SK-N-SH treated with all-trans-retinoic acid at 6 μM for 48 hours (cell line): ENCODE results near the gene OR51B6.
"Not testable (repeated sequence)": the region's sequence is repeated elsewhere in the genome, so short reads cannot be mapped to it uniquely, and the experiment has no call there.

Experiments used
- ATAC-seq: fragments of 200-7000 bp; cut with Tn5 transposase; 3 replicates; pipeline ENCODE4 v1.9.1; 2020; ENCODE audit warnings: mild to moderate bottlenecking, moderate library complexity
- ARNTL ChIP-seq: fragments of 450-650 bp; formaldehyde crosslinking; IDR thresholded peaks from 2 replicates; pipeline ENCODE4 v1.5.0; 2020; ENCODE audit warnings: low read depth, mild to moderate bottlenecking, moderate library complexity, borderline replicate concordance
- BACH2 ChIP-seq: fragments of 250-450 bp; sonication (Bioruptor Pico); IDR thresholded peaks from 2 replicates; pipeline ENCODE4 v1.9.0; 2021; ENCODE audit warnings: mild to moderate bottlenecking, borderline replicate concordance
- ESRRG ChIP-seq: fragments of 250-450 bp; sonication (Bioruptor Pico); IDR thresholded peaks from 2 replicates; pipeline ENCODE4 v1.6.1; 2021; ENCODE audit warnings: mild to moderate bottlenecking
- GLIS3 ChIP-seq: fragments of 250-450 bp; sonication (Bioruptor Pico); IDR thresholded peaks from 2 replicates; pipeline ENCODE4 v1.5.0; 2020; ENCODE audit warnings: mild to moderate bottlenecking, moderate library complexity
- ISL1 ChIP-seq: fragments of 250-450 bp; sonication (Bioruptor Pico); IDR thresholded peaks from 2 replicates; pipeline ENCODE4 v2.1.2; 2022; ENCODE audit warnings: mild to moderate bottlenecking, moderate library complexity
- OSR1 ChIP-seq: fragments of 250-450 bp; sonication (Bioruptor Pico); IDR thresholded peaks from 2 replicates; pipeline ENCODE4 v1.8.0; 2022; ENCODE audit warnings: moderate library complexity, mild to moderate bottlenecking, inconsistent platforms
- PPARA ChIP-seq: fragments of 250-450 bp; sonication (Bioruptor Pico); IDR thresholded peaks from 2 replicates; pipeline ENCODE4 v1.5.0; 2020; ENCODE audit warnings: mild to moderate bottlenecking, borderline replicate concordance
- RARB ChIP-seq: fragments of 250-450 bp; sonication (Bioruptor Pico); IDR thresholded peaks from 2 replicates; pipeline ENCODE4 v1.8.0; 2021; ENCODE audit warnings: mild to moderate bottlenecking, moderate library complexity
- SNAI2 ChIP-seq: fragments of 250-450 bp; sonication (Bioruptor Pico); IDR thresholded peaks from 2 replicates; pipeline ENCODE4 v1.5.0; 2020; ENCODE audit warnings: mild to moderate bottlenecking, moderate library complexity
- TCF4 ChIP-seq: fragments of 250-450 bp; sonication (Bioruptor Pico); IDR thresholded peaks from 2 replicates; pipeline ENCODE4 v1.8.0; 2021; ENCODE audit warnings: mild to moderate bottlenecking, moderate library complexity, borderline replicate concordance
- TOX ChIP-seq: fragments of 250-450 bp; sonication (Bioruptor Pico); IDR thresholded peaks from 2 replicates; pipeline ENCODE4 v1.8.0; 2021; ENCODE audit warnings: mild to moderate bottlenecking, moderate library complexity, borderline replicate concordance
- ZC3H10 ChIP-seq: fragments of 250-450 bp; sonication (Bioruptor Pico); IDR thresholded peaks from 2 replicates; pipeline ENCODE4 v1.5.1; 2021; ENCODE audit warnings: mild to moderate bottlenecking, moderate library complexity
- ZFP3 ChIP-seq: fragments of 250-450 bp; sonication (Bioruptor Pico); IDR thresholded peaks from 2 replicates; pipeline ENCODE4 v1.5.0; 2020; ENCODE audit warnings: mild to moderate bottlenecking, moderate library complexity
- ZNF565 ChIP-seq: fragments of 450-650 bp; formaldehyde crosslinking; conservative IDR thresholded peaks from 2 replicates; pipeline ENCODE4 v1.5.0; 2020; ENCODE audit warnings: low read depth, mild to moderate bottlenecking, moderate library complexity
- ZNF70 ChIP-seq: fragments of 450-650 bp; formaldehyde crosslinking; IDR thresholded peaks from 2 replicates; pipeline ENCODE4 v1.5.0; 2020; ENCODE audit warnings: mild to moderate bottlenecking, moderate library complexity
- ZNF8 ChIP-seq: fragments of 450-650 bp; formaldehyde crosslinking; IDR thresholded peaks from 2 replicates; pipeline ENCODE4 v1.5.0; 2020; ENCODE audit warnings: mild to moderate bottlenecking, moderate library complexity
- TF ChIP-seq, protein P1 (sequence below): fragments of 250-450 bp; sonication (Bioruptor Pico); IDR thresholded peaks from 2 replicates; pipeline ENCODE4 v1.5.1; 2020; ENCODE audit warnings: low read depth, mild to moderate bottlenecking, moderate library complexity
- TF ChIP-seq, protein P2 (sequence below): fragments of 250-450 bp; sonication (Bioruptor Pico); IDR thresholded peaks from 2 replicates; pipeline ENCODE4 v1.5.1; 2021; ENCODE audit warnings: mild to moderate bottlenecking, moderate library complexity
- TF ChIP-seq, protein P3 (sequence below): fragments of 250-450 bp; sonication (Bioruptor Pico); IDR thresholded peaks from 2 replicates; pipeline ENCODE4 v1.8.0; 2021; ENCODE audit warnings: low read depth, mild to moderate bottlenecking, moderate library complexity, borderline replicate concordance
- TF ChIP-seq, protein P4 (sequence below): fragments of 250-450 bp; sonication (Bioruptor Pico); IDR thresholded peaks from 2 replicates; pipeline ENCODE4 v1.5.0; 2020; ENCODE audit warnings: mild to moderate bottlenecking, moderate library complexity

Gene OR51B6

DNA sequence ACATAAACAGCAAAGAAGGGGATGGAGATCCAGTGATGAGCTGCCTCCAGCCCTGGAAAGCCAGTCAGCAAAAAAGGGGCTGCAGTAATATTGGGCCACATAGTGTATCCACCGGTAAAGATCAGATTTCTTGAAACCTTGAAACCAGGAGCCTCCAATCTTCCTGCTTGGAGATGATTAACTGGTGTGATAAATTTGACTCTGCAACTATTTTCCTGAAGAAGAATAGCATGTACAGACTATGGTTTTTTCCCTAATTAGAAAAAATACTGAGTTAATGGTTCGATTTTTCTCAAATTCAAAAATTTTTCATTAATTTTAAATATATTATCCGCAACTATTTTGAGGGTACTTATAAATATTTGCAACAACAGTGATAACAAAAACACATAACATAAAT lies 27.1 kb upstream of the OR51B6 start, which contains the start of gene OR51B2:
Gene OR51B2 (minus strand): TSS at position 101 of the 400 bp plus-strand sequence. CDS start 0 bp downstream, at position 101.
- no peak for ATAC-seq

DNA sequence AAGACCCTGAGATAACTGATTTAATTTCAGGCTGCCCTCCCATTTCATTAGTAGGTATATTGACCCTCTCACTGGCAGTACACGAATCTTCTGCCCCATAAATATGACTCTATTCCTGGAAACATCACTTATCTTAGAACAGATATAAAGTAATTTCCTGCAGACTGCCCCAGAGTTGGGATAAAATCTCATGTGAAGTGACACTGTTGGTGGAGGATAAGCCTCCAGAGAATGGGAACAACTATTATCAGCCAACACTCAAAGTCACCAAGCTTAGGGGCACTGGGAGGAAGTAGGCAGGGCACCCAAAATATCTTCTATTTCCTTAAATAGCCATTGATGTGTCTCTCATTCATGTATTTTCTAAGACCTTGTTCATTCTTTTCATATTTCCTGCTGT lies 16.1 kb upstream of the OR51B6 start:
- ATAC-seq = no peak

More for the DNA sequence above, 27.1 kb upstream of the OR51B6 start, which contains the start of gene OR51B2:
- TF ChIP-seq ISL1 (CRISPR knock-in tag) = no peak
- TF ChIP-seq, protein P1, sequence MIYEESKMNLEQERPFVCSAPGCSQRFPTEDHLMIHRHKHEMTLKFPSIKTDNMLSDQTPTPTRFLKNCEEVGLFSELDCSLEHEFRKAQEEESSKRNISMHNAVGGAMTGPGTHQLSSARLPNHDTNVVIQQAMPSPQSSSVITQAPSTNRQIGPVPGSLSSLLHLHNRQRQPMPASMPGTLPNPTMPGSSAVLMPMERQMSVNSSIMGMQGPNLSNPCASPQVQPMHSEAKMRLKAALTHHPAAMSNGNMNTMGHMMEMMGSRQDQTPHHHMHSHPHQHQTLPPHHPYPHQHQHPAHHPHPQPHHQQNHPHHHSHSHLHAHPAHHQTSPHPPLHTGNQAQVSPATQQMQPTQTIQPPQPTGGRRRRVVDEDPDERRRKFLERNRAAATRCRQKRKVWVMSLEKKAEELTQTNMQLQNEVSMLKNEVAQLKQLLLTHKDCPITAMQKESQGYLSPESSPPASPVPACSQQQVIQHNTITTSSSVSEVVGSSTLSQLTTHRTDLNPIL = no peak
- TF ChIP-seq ZNF8 = no peak
- TF ChIP-seq TCF4 = no peak

DNA sequence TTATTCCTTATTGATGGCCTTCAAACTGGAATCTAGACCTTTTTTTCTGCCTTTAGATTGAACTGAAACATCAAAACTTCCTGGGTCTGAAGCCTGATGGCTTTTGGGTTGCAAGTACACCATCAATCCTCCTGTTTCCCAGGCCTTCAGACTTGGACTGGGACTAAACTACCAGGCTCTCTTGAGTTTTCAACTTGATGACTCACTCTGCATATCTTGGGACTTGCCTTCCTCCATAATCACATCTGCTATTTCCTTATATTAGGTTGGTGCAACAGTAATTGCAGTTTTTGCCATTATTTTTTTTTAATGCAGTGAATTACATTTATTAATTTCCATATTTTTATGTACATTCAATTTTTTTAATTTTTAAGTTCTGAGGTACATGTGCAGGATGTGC lies 15.0 kb upstream of the OR51B6 start:
- no peak for ATAC-seq

More for the DNA sequence above, 16.1 kb upstream of the OR51B6 start:
- TF ChIP-seq ARNTL (CRISPR knock-in tag) (no peak), ZNF565 (CRISPR knock-in tag) (no peak), ZFP3 (CRISPR knock-in tag) (no peak), ZC3H10 (no peak), PPARA (no peak), BACH2 (CRISPR knock-in tag) (no peak)
- TF ChIP-seq, protein P1 = no peak

DNA sequence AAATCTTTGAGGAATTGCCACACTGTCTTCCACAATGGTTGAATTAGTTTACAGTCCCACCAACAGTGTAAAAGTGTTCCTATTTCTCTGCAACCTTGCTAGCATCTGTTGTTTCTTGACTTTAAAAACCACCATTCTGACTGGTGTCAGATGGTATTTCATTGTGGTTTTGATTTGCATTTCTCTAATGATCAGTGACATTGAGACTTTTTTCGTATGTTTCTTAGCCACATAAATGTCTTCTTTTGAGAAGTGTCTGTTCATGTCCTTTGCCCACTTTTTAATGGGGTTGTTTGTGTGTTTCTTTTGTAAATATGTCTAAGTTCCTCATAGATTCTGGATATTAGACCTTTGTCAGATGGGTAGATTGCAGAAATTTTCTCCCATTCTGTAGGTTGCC lies 14.1 kb upstream of the OR51B6 start:
- not testable (repeated sequence) for ATAC-seq

More for the DNA sequence above, 15.0 kb upstream of the OR51B6 start:
- no peak for TF ChIP-seq GLIS3 (CRISPR knock-in tag)
- no peak for TF ChIP-seq ZNF70 (CRISPR knock-in tag)

DNA sequence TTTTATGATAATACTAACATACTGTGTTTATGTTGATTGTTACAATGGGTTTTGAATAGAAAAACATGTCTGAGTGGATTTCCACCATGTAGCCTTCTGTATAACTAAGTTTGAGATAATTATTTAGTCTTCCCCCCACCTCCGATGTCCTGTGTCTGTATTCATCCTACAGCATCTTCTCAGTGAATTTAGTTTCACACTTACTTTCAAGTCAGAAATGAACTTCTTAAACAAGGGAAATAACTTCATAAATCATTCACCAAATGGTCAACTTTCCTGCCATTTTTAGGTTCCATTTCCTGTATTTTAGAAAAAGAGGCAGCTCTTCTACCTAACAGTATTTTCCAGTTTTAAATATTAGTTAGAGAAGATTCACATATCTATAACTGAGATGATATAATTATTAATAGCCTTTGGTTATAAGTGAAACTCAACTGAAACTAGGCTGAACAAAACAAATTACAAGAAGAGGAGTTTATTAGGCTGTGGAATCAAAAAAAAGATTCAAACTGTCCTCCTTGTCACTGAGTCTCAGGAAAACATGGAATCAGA lies 11.5 kb upstream of the OR51B6 start:
- TF ChIP-seq, protein P2, sequence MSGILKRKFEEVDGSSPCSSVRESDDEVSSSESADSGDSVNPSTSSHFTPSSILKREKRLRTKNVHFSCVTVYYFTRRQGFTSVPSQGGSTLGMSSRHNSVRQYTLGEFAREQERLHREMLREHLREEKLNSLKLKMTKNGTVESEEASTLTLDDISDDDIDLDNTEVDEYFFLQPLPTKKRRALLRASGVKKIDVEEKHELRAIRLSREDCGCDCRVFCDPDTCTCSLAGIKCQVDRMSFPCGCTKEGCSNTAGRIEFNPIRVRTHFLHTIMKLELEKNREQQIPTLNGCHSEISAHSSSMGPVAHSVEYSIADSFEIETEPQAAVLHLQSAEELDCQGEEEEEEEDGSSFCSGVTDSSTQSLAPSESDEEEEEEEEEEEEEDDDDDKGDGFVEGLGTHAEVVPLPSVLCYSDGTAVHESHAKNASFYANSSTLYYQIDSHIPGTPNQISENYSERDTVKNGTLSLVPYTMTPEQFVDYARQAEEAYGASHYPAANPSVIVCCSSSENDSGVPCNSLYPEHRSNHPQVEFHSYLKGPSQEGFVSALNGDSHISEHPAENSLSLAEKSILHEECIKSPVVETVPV (CRISPR knock-in tag) = no peak
- TF ChIP-seq TOX (CRISPR knock-in tag) = no peak
- TF ChIP-seq, protein P1 = no peak
- ATAC-seq = no peak

DNA sequence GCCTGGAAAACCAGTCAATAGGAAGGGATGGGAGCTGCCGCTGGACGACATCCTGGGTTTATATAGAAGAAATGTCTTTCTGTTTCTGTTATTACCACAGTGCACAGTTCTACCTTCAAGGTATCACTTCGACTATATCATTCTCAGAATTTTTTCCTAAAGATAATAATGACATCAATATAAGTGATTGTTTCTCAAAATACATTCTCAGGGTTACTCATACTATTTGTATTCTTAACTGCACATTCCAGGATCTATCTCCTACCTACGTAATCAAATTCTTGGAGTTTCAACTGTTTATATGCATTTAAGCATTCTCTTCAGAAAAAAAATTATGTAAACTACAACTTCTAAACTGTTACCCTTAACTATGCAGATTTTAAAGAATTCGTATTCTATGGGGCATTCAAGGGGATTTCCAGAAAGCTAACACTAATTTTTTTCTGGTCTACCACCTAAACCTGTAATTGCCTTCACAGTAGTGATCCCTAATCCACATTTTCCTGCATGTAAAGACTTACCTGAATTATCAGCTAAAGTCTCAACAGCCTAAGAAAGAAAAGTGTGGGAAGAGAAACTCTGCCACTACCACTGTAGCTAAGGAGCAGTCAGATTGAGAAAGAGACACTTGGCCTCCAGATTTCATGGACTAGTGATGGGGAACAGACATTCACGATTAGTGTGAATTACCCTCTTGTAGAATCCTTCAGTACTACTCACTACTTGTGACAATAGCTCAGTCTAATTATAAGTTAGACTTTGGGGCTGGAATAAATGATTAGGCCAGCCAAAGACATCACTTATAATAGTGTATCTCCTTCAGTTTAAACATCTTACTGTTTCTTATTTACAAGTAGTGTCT lies 7.6 kb upstream of the OR51B6 start, which contains the start of gene OR51B5:
Gene OR51B5 (minus strand): TSS at position 51 of the 862 bp plus-strand sequence. CDS start 0 bp downstream, at position 51.
- no peak for ATAC-seq
- TF ChIP-seq OSR1 (CRISPR knock-in tag) = no peak
- no peak for TF ChIP-seq RARB (CRISPR knock-in tag)
- TF ChIP-seq ZC3H10 = no peak
- TF ChIP-seq TOX (CRISPR knock-in tag) = no peak
- no peak for TF ChIP-seq ZFP3 (CRISPR knock-in tag)
- no peak for TF ChIP-seq ESRRG (CRISPR knock-in tag)
- TF ChIP-seq ZNF8 = no peak
- TF ChIP-seq, protein P3, sequence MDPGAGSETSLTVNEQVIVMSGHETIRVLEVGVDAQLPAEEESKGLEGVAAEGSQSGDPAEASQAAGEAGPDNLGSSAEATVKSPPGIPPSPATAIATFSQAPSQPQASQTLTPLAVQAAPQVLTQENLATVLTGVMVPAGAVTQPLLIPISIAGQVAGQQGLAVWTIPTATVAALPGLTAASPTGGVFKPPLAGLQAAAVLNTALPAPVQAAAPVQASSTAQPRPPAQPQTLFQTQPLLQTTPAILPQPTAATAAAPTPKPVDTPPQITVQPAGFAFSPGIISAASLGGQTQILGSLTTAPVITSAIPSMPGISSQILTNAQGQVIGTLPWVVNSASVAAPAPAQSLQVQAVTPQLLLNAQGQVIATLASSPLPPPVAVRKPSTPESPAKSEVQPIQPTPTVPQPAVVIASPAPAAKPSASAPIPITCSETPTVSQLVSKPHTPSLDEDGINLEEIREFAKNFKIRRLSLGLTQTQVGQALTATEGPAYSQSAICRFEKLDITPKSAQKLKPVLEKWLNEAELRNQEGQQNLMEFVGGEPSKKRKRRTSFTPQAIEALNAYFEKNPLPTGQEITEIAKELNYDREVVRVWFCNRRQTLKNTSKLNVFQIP (CRISPR knock-in tag) = no peak
- no peak for TF ChIP-seq SNAI2 (CRISPR knock-in tag)
- no peak for TF ChIP-seq ZNF70 (CRISPR knock-in tag)
- TF ChIP-seq, protein P4, sequence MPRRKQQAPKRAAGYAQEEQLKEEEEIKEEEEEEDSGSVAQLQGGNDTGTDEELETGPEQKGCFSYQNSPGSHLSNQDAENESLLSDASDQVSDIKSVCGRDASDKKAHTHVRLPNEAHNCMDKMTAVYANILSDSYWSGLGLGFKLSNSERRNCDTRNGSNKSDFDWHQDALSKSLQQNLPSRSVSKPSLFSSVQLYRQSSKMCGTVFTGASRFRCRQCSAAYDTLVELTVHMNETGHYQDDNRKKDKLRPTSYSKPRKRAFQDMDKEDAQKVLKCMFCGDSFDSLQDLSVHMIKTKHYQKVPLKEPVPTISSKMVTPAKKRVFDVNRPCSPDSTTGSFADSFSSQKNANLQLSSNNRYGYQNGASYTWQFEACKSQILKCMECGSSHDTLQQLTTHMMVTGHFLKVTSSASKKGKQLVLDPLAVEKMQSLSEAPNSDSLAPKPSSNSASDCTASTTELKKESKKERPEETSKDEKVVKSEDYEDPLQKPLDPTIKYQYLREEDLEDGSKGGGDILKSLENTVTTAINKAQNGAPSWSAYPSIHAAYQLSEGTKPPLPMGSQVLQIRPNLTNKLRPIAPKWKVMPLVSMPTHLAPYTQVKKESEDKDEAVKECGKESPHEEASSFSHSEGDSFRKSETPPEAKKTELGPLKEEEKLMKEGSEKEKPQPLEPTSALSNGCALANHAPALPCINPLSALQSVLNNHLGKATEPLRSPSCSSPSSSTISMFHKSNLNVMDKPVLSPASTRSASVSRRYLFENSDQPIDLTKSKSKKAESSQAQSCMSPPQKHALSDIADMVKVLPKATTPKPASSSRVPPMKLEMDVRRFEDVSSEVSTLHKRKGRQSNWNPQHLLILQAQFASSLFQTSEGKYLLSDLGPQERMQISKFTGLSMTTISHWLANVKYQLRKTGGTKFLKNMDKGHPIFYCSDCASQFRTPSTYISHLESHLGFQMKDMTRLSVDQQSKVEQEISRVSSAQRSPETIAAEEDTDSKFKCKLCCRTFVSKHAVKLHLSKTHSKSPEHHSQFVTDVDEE (CRISPR knock-in tag) = no peak
